K562 (cell line): Measurements from ENCODE around the gene PPARD. TPM values are rescaled to one million over a fixed set of nuclear protein-coding genes. Genes with fewer than 3 reads are reported as not detected.

ENCODE experiments used
- CBFB ChIP-seq: sonication (generic); formaldehyde crosslinking; IDR thresholded peaks from 2 replicates; pipeline ENCODE4 v1.4.0; 2020; ENCODE audit warnings: mild to moderate bottlenecking, missing genetic modification reagents
- ETV5 ChIP-seq: sonication (generic); formaldehyde crosslinking; IDR thresholded peaks from 2 replicates; pipeline ENCODE4 v1.4.0; 2020; ENCODE audit warnings: low read depth, mild to moderate bottlenecking, missing genetic modification reagents
- HMGXB4 ChIP-seq: sonication (generic); formaldehyde crosslinking; IDR thresholded peaks from 2 replicates; pipeline ENCODE4 v1.8.1; 2023; ENCODE audit warnings: mild to moderate bottlenecking, missing genetic modification reagents
- MAFK ChIP-seq: IDR thresholded peaks from 2 replicates; pipeline ENCODE4 v1.6.1; 2011; ENCODE audit warnings: low read length, improper control_type of control experiment
- MLX ChIP-seq, 2 experiments: fragments of 450-650 bp in 1 of 2; sonication (generic) in 1 of 2; formaldehyde crosslinking; conservative IDR thresholded peaks; 2 replicates each; pipeline versions ENCODE4 v1.4.0 to v1.8.1; 2020 to 2022; ENCODE audit warnings: mild to moderate bottlenecking in 1 of 2, missing genetic modification reagents in 1 of 2
- PKNOX1 ChIP-seq: fragments of 450-650 bp; IDR thresholded peaks from 2 replicates; pipeline ENCODE4 v1.6.1; 2016
- SNRNP70 ChIP-seq: fragments of 200-400 bp; formaldehyde crosslinking; optimal IDR thresholded peaks from 2 replicates; pipeline ENCODE3; 2017; ENCODE audit warnings: low read depth, low read length
- TEAD1 ChIP-seq, 2 experiments: fragments of 450-650 bp in 1 of 2; sonication (generic) in 1 of 2; formaldehyde crosslinking; IDR thresholded peaks; 2 replicates each; pipeline versions ENCODE4 v1.4.0 to v1.8.0; 2020 to 2022; ENCODE audit warnings: mild to moderate bottlenecking in 2 of 2, missing genetic modification reagents in 1 of 2
- THAP12 ChIP-seq: fragments of 250-450 bp; sonication (Bioruptor Pico); IDR thresholded peaks from 2 replicates; pipeline ENCODE4 v1.9.0; 2021; ENCODE audit warnings: mild to moderate bottlenecking, inconsistent platforms
- ZBTB11 ChIP-seq, 3 experiments: fragments of 200-800 bp in 1 of 3; fragments of 250-450 bp in 1 of 3; fragments of 450-650 bp in 1 of 3; sonication (Bioruptor Pico) in 1 of 3; sonication (Bioruptor generic) in 1 of 3; formaldehyde crosslinking in 1 of 3; IDR thresholded peaks; 2 replicates each; pipeline versions ENCODE4 v1.6.1 to v1.8.0; 2016 to 2022; ENCODE audit warnings: mild to moderate bottlenecking in 2 of 3, missing genetic modification characterization in 2 of 3, missing compliant biosample characterization in 1 of 3, moderate library complexity in 1 of 3
- polyA plus RNA-seq, 8 experiments: library from polyadenylated mRNA; depleted of rRNA in 4 of 8; stranded (reverse) in 5 of 8; unstranded in 3 of 8; fragments of >200 nt; fragmentation: Nextera tagmentation in 2 of 8; fragmentation: Illumina TruSeq in 1 of 8; extraction: Ambion mirVana in 2 of 8; extraction: Trizol in 1 of 8; gene quantifications; 2 replicates each; pipeline versions ENCODE4 v1.2.1 to v1.2.3, GENCODE V29; 2011 to 2014; ENCODE audit warnings: inconsistent platforms in 1 of 8, missing spikeins in 1 of 8
- total RNA-seq, 7 experiments: library from RNA; depleted of rRNA in 6 of 7; stranded (reverse); fragments of >200 nt in 6 of 7; fragmentation: Illumina TruSeq in 2 of 7; extraction: Trizol in 2 of 7; gene quantifications; 2 replicates each; pipeline versions ENCODE4 v1.2.1 to v1.2.3, GENCODE V29; 2011 to 2021; ENCODE audit warnings: low replicate concordance in 1 of 7

The PPARD gene
- total and polyA plus RNA-seq, 9 of the 15 experiments (the other 6 are each of a cell fraction or from before 2014, with no cell fraction given) = 0.14 to 13.2 (median 3.8) TPM

GRCh38 chr6:35469751-35470662, 127.6 kb downstream of the PPARD start (continued):
- TF ChIP-seq MLX (CRISPR knock-in tag; conservative IDR thresholded peaks at IDR 0.05) (no peak), ZBTB11 (CRISPR knock-in tag; IDR thresholded peaks at IDR 0.05) (0 out of 6 replicates have a peak, but pooled peaks of 1 of the 3 experiments have one; percentile 1), PKNOX1 (no peak; the same call in 1 of the 2 replicates), MAFK (0 out of 2 replicates have a peak, but pooled peaks have one; percentile 13), THAP12 (CRISPR knock-in tag) (no peak), ETV5 (CRISPR knock-in tag) (0 out of 2 replicates have a peak, but pooled peaks have one; percentile 59), TEAD1 (CRISPR knock-in tag; IDR thresholded peaks at IDR 0.05) (peak in 1 of 2 experiments; percentile 72; a peak in 1 of 4 replicates), SNRNP70 (peak; percentile 58), CBFB (0 out of 2 replicates have a peak, but pooled peaks have one; percentile 51), HMGXB4 (no peak)
